Right lobe of liver (tissue), 6 donors: ENCODE measurements around the gene SIX5. TPM values are rescaled to one million over a fixed set of nuclear protein-coding genes. Genes with fewer than 3 reads are reported as not detected.
"Not testable (repeated sequence)": the region's sequence is repeated elsewhere in the genome, so short reads cannot be mapped to it uniquely, and the experiment has no call there.

Experiments
- ATAC-seq, 4 donors: fragments of 200-7000 bp; cut with Tn5 transposase; one replicate each; pipeline ENCODE4 v1.9.1; 2020; ENCODE audit warnings: mild to moderate bottlenecking in 4 of 4, moderate library complexity in 4 of 4
- DNase-seq, 3 donors: peaks; one replicate each; pipeline ENCODE4 v3.0.0-alpha.2; 2020
- H3K27ac ChIP-seq, 3 donors: fragments of 200-600 bp; one replicate each; pipeline ENCODE4 v1.8.0; 2022
- H3K27me3 ChIP-seq, 2 donors: fragments of 200-600 bp; one replicate each; pipeline ENCODE4 v1.8.0; 2022
- H3K36me3 ChIP-seq, 4 donors: fragments of 200-600 bp; sonication (generic) in 1 of 4; one replicate each; pipeline versions ENCODE4 v1.5.1 to v1.8.0; 2017 to 2022; ENCODE audit warnings: control low read depth in 1 of 4
- H3K4me1 ChIP-seq, 4 donors: fragments of 200-600 bp; sonication (generic) in 1 of 4; one replicate each; pipeline versions ENCODE4 v1.5.1 to v1.8.0; 2017 to 2022; ENCODE audit warnings: control low read depth in 1 of 4
- H3K4me3 ChIP-seq, 3 donors: fragments of 200-600 bp; one replicate each; pipeline ENCODE4 v1.8.0; 2022
- H3K9me3 ChIP-seq, 4 donors: fragments of 200-600 bp; sonication (generic) in 1 of 4; one replicate each; pipeline versions ENCODE4 v1.5.1 to v1.8.0; 2017 to 2022; ENCODE audit warnings: control low read depth in 1 of 4
- CTCF ChIP-seq, 4 donors: fragments of 200-600 bp in 3 of 4; fragments of 450-650 bp in 1 of 4; IDR thresholded peaks; one replicate each; pipeline versions ENCODE4 v1.5.1 to v1.8.0; 2016 to 2022; ENCODE audit warnings: antibody characterized with exemption in 4 of 4, mild to moderate bottlenecking in 2 of 4
- POLR2A ChIP-seq: fragments of 450-650 bp; IDR thresholded peaks from one replicate; pipeline ENCODE4 v1.6.1; 2017; ENCODE audit warnings: antibody characterized with exemption, mild to moderate bottlenecking
- WGBS: methylation state at CpG from one replicate; pipeline ENCODE4 v1.1.6; 2018; ENCODE audit warnings: low coverage, low lambda C conversion rate; ENCODE audit not compliant: insufficient coverage; ENCODE audit errors: missing lambda C conversion rate; 5-methylcytosine and 5-hydroxymethylcytosine counted together
- intact Hi-C, 2 donors: fragments of 100-400 bp; cut with DNase I; formaldehyde crosslinking; loops; one replicate each; pipeline versions ENCODE4 v1.11.2 to v1.14.1; 2022
- total RNA-seq, 6 experiments: library from RNA; depleted of rRNA in 2 of 6; stranded (reverse); fragments of >200 nt in 2 of 6; fragmentation: NEBNext Ultra II Directional in 3 of 6; extraction: Animal tissue kit (Norgen Biotek cat#: 25700) in 3 of 6; gene quantifications; one replicate each; pipeline versions ENCODE4 v1.1.0 to v1.2.4, GENCODE V29; 2016 to 2023
- donor health status: DM: no; HTN: yes; CAD: no.
- donor health status: DM: no; HTN: no; CAD: no.
- donor health status: DM: no; HTN: no; CAD: no.
- donor health status: DM: no; HTN: yes; CAD: no.
- donor health status: DM: no; HTN: yes; CAD: no.

The SIX5 gene
- total RNA-seq, 6 experiments from 2014 or later: 7.8 to 11.6 (median 9.5) TPM

GRCh38 chr19:45739498-45740439 is 29.3 kb downstream of the SIX5 start:
- WGBS: 71% methylated on average over 10 of the region's 10 CpGs
- Histone ChIP-seq H3K4me1 (no peaks in the 10 kb centered on the region), H3K27ac (no peak overlapping the region), H3K36me3 (no peaks in the 10 kb centered on the region), H3K9me3 (no peaks in the 10 kb centered on the region), H3K4me3 (no peak overlapping the region), H3K27me3 (no peaks in the 10 kb centered on the region)
- DNase-seq: no peak
- no peak for TF ChIP-seq CTCF (IDR thresholded peaks at IDR 0.05)
- no peak for TF ChIP-seq POLR2A
- no peak for ATAC-seq
- intact Hi-C loops: no loop called here

GRCh38 chr19:45733160-45733810 is 35.8 kb downstream of the SIX5 start, which contains the start of gene MEIOSIN:
Gene MEIOSIN, plus strand, starts transcription at chr19:45733439. Its CDS starts 1,938 bp downstream, at chr19:45735377.
- no peak within 1 kb of the TSS for H3K27ac ChIP-seq
- intact Hi-C loops: no loop called here
- ATAC-seq: no peak

GRCh38 chr19:45730368-45731288 is 38.4 kb downstream of the SIX5 start, which contains the start of gene FBXO46:
Gene FBXO46, minus strand, starts transcription at chr19:45730896. Its CDS starts 17,401 bp downstream, at chr19:45713495.
- intact Hi-C loops: no loop called here
- TF ChIP-seq POLR2A: peak; percentile 69
- no peak for TF ChIP-seq CTCF (IDR thresholded peaks at IDR 0.05)
- peak within 1 kb of the TSS; percentile 53 to 77 (median 66) for H3K4me3 ChIP-seq
- DNase-seq: peak; percentile 95 to 98 (median 98)
- H3K4me1 ChIP-seq: peaks cover 0 to 12% (median 5%) of the 10 kb centered on the region in 4 donors
- peak; percentile 96 to 98 (median 98) for ATAC-seq
- H3K36me3 ChIP-seq: no peaks in the 10 kb centered on the region
- H3K9me3 ChIP-seq: no peaks in the 10 kb centered on the region
- no peaks in the 10 kb centered on the region for H3K27me3 ChIP-seq
- WGBS: 1% methylated on average over 47 of the region's 48 CpGs
- H3K27ac ChIP-seq: peak within 1 kb of the TSS; percentile 4 to 60 (median 57)

More at GRCh38 chr19:45733160-45733810, 35.8 kb downstream of the SIX5 start, which contains the start of gene MEIOSIN:
- Histone ChIP-seq H3K36me3 (no peaks in the 10 kb centered on the region), H3K27me3 (no peaks in the 10 kb centered on the region), H3K9me3 (no peaks in the 10 kb centered on the region), H3K4me3 (no peak within 1 kb of the TSS), H3K4me1 (peaks cover 0 to 12% (median 5%) of the 10 kb centered on the region in 4 donors)
- TF ChIP-seq CTCF (IDR thresholded peaks at IDR 0.05) (no peak), POLR2A (no peak)
- 94% methylated on average over 22 of the region's 59 CpGs for WGBS
- no peak for DNase-seq

- no peak for TF ChIP-seq POLR2A
- TF ChIP-seq CTCF (IDR thresholded peaks at IDR 0.05): no peak
- H3K4me1 ChIP-seq: peaks cover 0 to 12% (median 5%) of the 10 kb centered on the region in 4 donors
- intact Hi-C loops: no loop called here
- peak in 3 of 4 donors; percentile 0 to 31 (median 1) for ATAC-seq
- H3K36me3 ChIP-seq: no peaks in the 10 kb centered on the region
- H3K9me3 ChIP-seq: no peaks in the 10 kb centered on the region
- no peak for DNase-seq
- peak overlapping the region; percentile 53 to 77 (median 66) for H3K4me3 ChIP-seq
- WGBS: 2% methylated on average over 8 of the region's 10 CpGs
- H3K27me3 ChIP-seq: no peaks in the 10 kb centered on the region
- H3K27ac ChIP-seq: peak overlapping the region; percentile 4 to 60 (median 20)
Observed at GRCh38 chr19:45729800-45730290, 39.2 kb downstream of the SIX5 start.

GRCh38 chr19:45728683-45729082 is 40.4 kb downstream of the SIX5 start:
- 93% methylated on average over 18 of the region's 18 CpGs for WGBS
- H3K4me3 ChIP-seq: not testable (repeated sequence)

GRCh38 chr19:45720065-45720464 is 49.0 kb downstream of the SIX5 start:
- peak overlapping the region in 2 of 3 donors; percentile 74 to 87 for H3K27ac ChIP-seq

More at GRCh38 chr19:45728683-45729082, 40.4 kb downstream of the SIX5 start:
- H3K27me3 ChIP-seq, intact Hi-C loops, H3K9me3 ChIP-seq, DNase-seq, H3K27ac ChIP-seq, ATAC-seq, H3K36me3 ChIP-seq: not testable (repeated sequence)
- peaks cover 0 to 12% (median 5%) of the 10 kb centered on the region in 4 donors for H3K4me1 ChIP-seq

More at GRCh38 chr19:45720065-45720464, 49.0 kb downstream of the SIX5 start:
- H3K9me3 ChIP-seq, H3K36me3 ChIP-seq, H3K4me3 ChIP-seq, ATAC-seq, DNase-seq, H3K27me3 ChIP-seq, intact Hi-C loops: not testable (repeated sequence)
- whole genome bisulfite sequencing: 95% methylated on average over 9 of the region's 11 CpGs
- peaks cover 0 to 25% (median 4%) of the 10 kb centered on the region in 4 donors for H3K4me1 ChIP-seq
